HPDE6-E6E7 (cell line): ENCODE results near the gene KLC1.
"Not testable (repeated sequence)": the region's sequence is repeated elsewhere in the genome, so short reads cannot be mapped to it uniquely, and the experiment has no call there.

ENCODE experiments used
- DNase-seq: peaks from one replicate; pipeline ENCODE4 v3.0.0; 2011; ENCODE audit warnings: missing footprints; ENCODE audit errors: extremely low spot score

The KLC1 gene

DNA sequence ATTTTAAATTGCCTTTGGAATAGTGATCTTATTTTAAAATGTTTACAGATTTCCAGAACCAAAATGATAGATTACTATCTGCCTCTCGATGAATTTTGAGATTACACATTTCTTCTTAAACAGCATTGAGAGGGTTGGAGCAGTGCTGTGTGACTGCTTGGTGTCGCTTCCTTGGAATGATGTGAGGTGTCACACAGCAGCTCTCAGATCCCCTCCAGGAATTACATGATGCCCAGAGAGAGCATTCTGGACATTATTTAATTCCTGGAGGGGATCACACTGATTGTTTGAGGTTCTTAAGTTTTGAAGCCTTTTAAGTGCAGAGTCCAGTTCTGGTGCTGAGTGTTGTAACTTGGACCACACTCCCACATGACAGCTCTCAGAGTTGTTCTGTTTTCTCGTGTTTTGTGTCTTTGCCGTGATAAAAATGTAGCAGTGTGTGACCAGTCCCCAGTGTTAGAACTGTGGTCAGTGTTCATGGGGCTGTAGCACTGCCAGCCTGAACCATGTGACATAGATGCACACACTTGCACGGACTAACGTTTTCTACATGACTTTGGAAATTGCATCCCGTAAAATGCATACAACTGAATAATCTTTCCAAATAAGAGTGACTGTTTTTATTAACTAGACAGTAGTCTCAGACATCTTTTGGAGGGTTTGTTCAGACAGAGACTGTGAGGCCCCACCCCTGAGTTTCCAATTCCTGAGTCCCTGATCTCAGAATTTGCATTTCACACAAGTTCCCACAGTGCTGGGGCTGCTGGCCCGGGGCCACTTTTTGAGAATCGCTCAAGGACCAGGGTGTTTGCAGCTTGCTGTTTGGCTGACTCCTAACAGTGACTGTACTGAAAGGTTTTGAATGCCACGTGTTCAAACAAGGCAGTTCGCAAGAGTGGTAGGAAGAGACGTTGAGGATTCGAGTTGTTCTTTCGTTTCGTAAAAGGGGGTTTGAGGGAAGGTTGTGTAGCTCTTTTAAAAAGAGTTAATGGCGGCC lies 60.2 kb downstream of the KLC1 start:
- DNase-seq: no peak

GRCh38 chr14:103690332-103690731 lies 61.3 kb downstream of the KLC1 start:
- DNase-seq: no peak

GRCh38 chr14:103691655-103692054 lies 62.6 kb downstream of the KLC1 start:
- not testable (repeated sequence) for DNase-seq

- DNase-seq: no peak
Measured at GRCh38 chr14:103692159-103692558, 63.1 kb downstream of the KLC1 start.

DNA sequence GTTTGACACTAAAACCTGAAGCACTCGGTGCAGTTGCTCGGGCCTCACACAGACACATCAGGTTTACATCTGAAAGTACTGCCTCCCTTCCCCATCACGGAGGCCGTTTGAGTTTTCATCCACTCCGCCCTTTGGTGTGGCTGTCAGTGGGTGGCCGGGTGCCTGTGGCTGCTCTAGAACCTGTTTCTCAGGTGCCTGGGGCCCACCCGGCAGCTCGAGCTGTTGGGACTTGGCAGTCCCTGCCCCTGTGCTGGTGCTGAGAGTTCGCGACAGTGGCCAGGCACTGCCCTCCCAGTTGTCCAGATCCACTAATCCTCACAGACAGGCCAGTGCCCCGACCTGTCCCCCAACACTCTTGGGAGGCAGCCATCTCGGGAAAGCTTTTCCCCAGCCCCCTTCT lies 63.9 kb downstream of the KLC1 start:
- DNase-seq: no peak

- DNase-seq: no peak
Measured at GRCh38 chr14:103693515-103693914, 64.5 kb downstream of the KLC1 start.

- no peak for DNase-seq
Measured at GRCh38 chr14:103694572-103695026, 65.6 kb downstream of the KLC1 start.

- DNase-seq: no peak
Measured at GRCh38 chr14:103695296-103696069, 66.5 kb downstream of the KLC1 start.

- DNase-seq: no peak
Measured at GRCh38 chr14:103696070-103696402, 67.0 kb downstream of the KLC1 start.

DNA sequence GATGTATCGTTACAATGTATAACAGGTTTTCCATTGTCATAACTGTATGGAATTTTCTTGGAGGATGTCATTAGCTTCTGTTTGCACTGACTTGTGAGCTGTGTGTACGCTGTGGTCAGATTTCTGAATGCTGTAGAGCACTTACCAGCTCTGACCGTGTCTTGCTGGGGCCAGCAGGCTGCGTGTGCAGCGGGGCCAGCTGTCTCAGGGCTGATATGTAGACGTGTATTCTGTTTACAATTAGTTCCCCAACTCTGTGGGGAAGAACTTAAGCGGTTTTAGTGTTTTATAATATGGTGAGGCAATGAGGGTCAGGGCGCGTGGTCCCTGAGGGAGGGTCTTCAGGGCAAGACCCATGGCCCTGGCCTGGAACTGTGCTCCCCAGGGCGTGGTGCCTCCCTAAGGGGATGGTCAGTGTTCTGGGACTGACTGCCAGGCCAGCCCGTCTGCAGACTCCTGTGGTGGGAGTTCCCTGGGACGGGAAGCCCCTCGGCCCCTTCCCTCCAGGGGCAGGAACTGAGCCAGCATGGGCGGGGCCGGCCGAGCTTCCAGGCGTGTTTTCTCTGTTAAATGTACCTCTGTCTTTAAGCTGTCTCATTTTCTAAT lies 67.6 kb downstream of the KLC1 start:
- no peak for DNase-seq

- DNase-seq: no peak
Measured at GRCh38 chr14:103697206-103697602, 68.2 kb downstream of the KLC1 start.

GRCh38 chr14:103697603-103698379 lies 68.8 kb downstream of the KLC1 start:
- DNase-seq: no peak

- DNase-seq: no peak
Measured at GRCh38 chr14:103698380-103699260, 69.6 kb downstream of the KLC1 start.

- DNase-seq: no peak
Measured at GRCh38 chr14:103699261-103699661, 70.2 kb downstream of the KLC1 start.

DNA sequence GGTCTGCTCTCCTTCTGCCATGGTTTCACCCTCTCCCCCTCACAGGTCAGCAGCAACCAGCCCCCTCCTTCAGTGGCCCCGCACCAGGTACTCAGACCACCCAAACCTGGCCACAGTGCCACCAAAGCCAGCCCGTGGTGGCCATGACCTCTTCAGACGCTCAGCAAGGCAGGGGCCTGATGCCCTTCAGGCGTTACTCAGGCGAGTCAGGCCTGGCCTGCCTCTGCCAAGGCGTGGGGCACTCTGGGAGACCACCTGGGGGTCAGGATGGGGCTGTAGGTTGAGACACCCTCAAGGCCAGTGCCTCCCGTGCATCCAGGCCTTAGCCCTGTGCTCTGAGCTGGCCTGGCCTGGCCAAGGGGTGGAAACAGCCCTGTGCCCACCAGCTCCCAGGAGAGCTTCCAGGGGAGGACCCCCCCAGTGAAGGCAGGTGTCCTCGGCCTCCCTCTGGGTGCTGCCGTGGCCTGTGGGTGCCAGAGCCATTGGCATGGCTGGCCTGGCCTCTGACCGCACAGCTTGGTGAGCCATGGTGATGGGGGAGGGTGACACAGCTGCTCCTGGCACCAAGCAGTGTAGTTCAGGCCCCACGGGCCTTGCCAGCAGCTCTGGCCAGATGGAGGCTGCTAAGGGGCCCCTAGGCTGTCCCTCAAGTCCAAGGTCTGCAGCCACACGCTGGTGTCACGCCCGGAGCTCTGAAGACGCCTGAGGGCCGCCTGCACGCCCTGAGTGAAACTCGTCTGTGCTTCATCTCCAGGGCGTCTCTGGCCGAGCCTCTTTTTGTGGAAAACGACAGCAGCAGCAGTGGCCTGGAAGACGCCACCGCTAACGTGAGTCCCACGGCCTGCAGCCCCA lies 71.1 kb downstream of the KLC1 start:
- no peak for DNase-seq

GRCh38 chr14:103700753-103701490 lies 71.9 kb downstream of the KLC1 start:
- DNase-seq: no peak

DNA sequence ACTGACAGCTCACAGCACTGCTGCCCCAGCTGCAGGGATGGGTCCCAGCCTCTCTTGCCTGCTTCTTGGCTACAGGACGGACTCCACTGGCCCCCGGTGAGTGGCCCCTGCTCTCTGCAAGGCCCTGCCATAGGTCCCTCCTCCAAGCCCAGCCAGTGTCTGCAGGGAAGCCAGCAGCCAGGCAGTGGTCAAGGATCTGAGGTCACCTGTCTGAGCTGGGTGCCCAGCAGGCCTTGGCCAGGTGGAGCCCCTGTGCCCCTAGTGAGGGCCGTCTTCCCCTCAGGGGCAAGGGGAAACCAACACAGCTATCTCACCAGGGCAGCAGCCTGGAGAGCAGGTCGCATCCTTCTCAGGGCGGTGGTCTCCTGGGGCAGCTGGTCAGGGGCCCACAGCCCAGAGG lies 73.1 kb downstream of the KLC1 start:
- no peak for DNase-seq

DNA sequence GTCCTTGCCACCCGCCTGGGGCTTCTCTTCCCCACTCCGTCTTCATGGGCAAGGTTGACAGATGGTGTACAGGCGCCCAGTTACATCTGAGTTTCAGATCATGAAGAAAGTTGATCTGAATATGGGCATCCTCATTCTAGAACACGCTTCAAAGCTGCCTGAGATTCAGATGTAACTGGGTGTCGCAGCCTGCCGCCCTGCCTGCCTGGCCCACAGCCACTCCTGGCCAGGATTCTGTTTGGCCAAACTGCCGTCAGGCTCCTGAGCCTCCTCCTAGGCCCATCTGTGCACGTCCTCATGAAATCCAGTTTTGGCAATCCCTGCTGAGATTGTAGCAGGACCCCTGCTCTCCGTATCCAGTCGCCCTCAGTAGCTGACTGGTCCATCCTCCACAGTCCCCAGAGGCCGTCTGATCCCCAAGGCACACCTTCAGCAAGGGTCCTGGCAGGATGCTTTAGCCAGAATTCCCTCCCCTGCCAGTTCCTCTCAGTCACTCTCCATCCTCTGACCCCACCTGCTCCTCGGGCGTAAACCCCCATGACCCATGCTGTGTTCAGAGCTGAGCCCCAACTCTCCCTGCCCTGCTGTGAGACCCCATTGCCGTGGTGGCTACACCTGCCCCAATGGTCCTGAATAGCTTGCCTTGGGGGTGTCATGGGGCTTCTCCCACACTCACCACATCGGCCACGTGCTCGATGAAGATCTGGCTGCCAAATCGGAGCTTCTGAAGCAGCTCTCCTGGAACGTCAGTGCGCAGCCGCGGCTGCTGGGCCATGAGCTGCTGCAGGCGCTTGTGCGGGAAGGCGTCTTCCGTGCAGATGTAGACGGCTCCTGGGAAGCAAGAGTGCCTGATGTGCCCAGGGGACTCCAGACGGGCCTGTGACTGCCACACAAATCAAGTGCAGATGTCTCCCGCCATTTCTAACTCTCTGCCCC lies 73.8 kb downstream of the KLC1 start:
- no peak for DNase-seq
